Measurements from ENCODE around the gene NAV3.

GRCh38 chr12:77949943-77950342, 119.2 kb downstream of the NAV3 start:
- TF ChIP-seq MAX (IDR thresholded peaks at IDR 0.05) (no peak), GABPA (IDR thresholded peaks at IDR 0.05 in 1 of 2, conservative IDR thresholded peaks at IDR 0.05 in 1 of 2) (no peak), HNF4G (IDR thresholded peaks at IDR 0.05) (no peak), REST (IDR thresholded peaks at IDR 0.05) (no peak), RAD21 (IDR thresholded peaks at IDR 0.05) (no peak)
